GM12878 (cell line): Measurements from ENCODE around the gene LRIT3. TPM values are rescaled to one million over a fixed set of nuclear protein-coding genes. Genes with fewer than 3 reads are reported as not detected.

Experiments
- ATAC-seq: fragments of 200-7000 bp; cut with Tn5 transposase; 3 replicates; pipeline ENCODE4 v1.9.1; 2020; ENCODE audit warnings: mild to moderate bottlenecking, moderate library complexity
- BruUV-seq: library from RNA; stranded (reverse); fragments of 400-500 nt; replicated peaks from 2 replicates; lab custom pipeline; 2021; lab: Mats Ljungman, UMichigan
- CTCF ChIA-PET: fragments of 300-600 bp; sonication (Branson Sonifier 250); formaldehyde crosslinking; extraction: SDS; loops from one replicate; lab custom pipeline; 2021; ENCODE audit warnings: inconsistent platforms; lab: Yijun Ruan, JAX
- POLR2A ChIA-PET: fragments of 350-600 bp; formaldehyde crosslinking; extraction: SDS; loops from one replicate; lab custom pipeline; 2021; ENCODE audit warnings: inconsistent platforms; lab: Charles Lee
- RAD21 ChIA-PET: fragments of 300-600 bp; sonication (Branson Sonifier 250); formaldehyde crosslinking; loops from one replicate; lab custom pipeline; 2023; ENCODE audit warnings: antibody characterized with exemption; ENCODE audit not compliant: unreplicated experiment; lab: Charles Lee
- SMC1A ChIA-PET: fragments of 300-600 bp; sonication (Branson Sonifier 250); formaldehyde crosslinking; loops from one replicate; lab custom pipeline; 2023; ENCODE audit not compliant: unreplicated experiment, uncharacterized antibody; lab: Charles Lee
- DNase-seq: peaks from one replicate; pipeline ENCODE4 v3.0.0-alpha.2; 2011; ENCODE audit warnings: low read depth, low spot score
- FAIRE-seq: peaks from 3 replicates; lab custom pipeline; 2011; peaks lifted over from hg19 to GRCh38; lab: Jason Lieb, UNC
- H2AFZ ChIP-seq: 2 replicates; pipeline ENCODE4 v1.6.0; 2011; ENCODE audit warnings: low read depth, low read length, control low read depth; ENCODE audit not compliant: control insufficient read depth
- H3K27ac ChIP-seq: 2 replicates; pipeline ENCODE4 v1.5.1; 2011; ENCODE audit warnings: control low read depth; ENCODE audit not compliant: control insufficient read depth, insufficient read depth
- H3K27me3 ChIP-seq, 2 experiments: replicated peaks in 1 of 2; 2 replicates each; pipeline versions ENCODE4 v1.6.0 to v1.6.1; 2011; ENCODE audit warnings: low read length in 1 of 2; ENCODE audit not compliant: control insufficient read depth in 2 of 2, insufficient read depth in 2 of 2
- H3K36me3 ChIP-seq, 2 experiments: 2 replicates each; pipeline ENCODE4 v1.5.1; 2011; ENCODE audit warnings: low read length in 1 of 2; ENCODE audit not compliant: control insufficient read depth in 2 of 2, insufficient read depth in 2 of 2
- H3K4me1 ChIP-seq: 2 replicates; pipeline ENCODE4 v1.6.1; 2011; ENCODE audit warnings: mild to moderate bottlenecking, low read length, moderate library complexity, mixed read lengths; ENCODE audit not compliant: control insufficient read depth, insufficient read depth
- H3K4me2 ChIP-seq: 2 replicates; pipeline ENCODE4 v1.6.0; 2011; ENCODE audit warnings: control low read depth; ENCODE audit not compliant: control insufficient read depth, insufficient read depth
- H3K4me3 ChIP-seq: fragments of 200-600 bp; sonication (generic); 2 replicates; pipeline ENCODE4 v1.5.1; 2016
- H3K79me2 ChIP-seq: 2 replicates; pipeline ENCODE4 v1.6.0; 2011; ENCODE audit warnings: low read length; ENCODE audit not compliant: control insufficient read depth, insufficient read depth
- H3K9ac ChIP-seq: 2 replicates; pipeline ENCODE4 v1.8.0; 2011; ENCODE audit warnings: low read length, control low read depth, mixed read lengths; ENCODE audit not compliant: control insufficient read depth, insufficient read depth
- H3K9me3 ChIP-seq: replicated peaks from 3 replicates; pipeline ENCODE4 v1.5.1; 2011; ENCODE audit warnings: mild to moderate bottlenecking, low read length; ENCODE audit not compliant: control insufficient read depth, insufficient read depth
- H4K20me1 ChIP-seq: 2 replicates; pipeline ENCODE4 v1.6.0; 2011; ENCODE audit not compliant: control insufficient read depth, insufficient read depth
- BCL3 ChIP-seq: IDR thresholded peaks from 2 replicates; pipeline ENCODE4 v1.6.1; 2011; ENCODE audit warnings: borderline replicate concordance, low read depth, mild to moderate bottlenecking, moderate library complexity, low read length; ENCODE audit not compliant: insufficient read depth, poor library complexity, severe bottlenecking
- BCLAF1 ChIP-seq: fragments of 450-650 bp; IDR thresholded peaks from 2 replicates; pipeline ENCODE4 v1.6.1; 2017; ENCODE audit warnings: antibody characterized with exemption, mild to moderate bottlenecking, moderate library complexity
- HCFC1 ChIP-seq: fragments of 150-350 bp; IDR thresholded peaks from 2 replicates; pipeline ENCODE4 v1.6.1; 2014; ENCODE audit warnings: low read length
- NFYB ChIP-seq: IDR thresholded peaks from 2 replicates; pipeline ENCODE4 v1.6.1; 2011; ENCODE audit warnings: low read depth, mild to moderate bottlenecking, low read length, improper control_type of control experiment, moderate library complexity; ENCODE audit not compliant: insufficient read depth
- NR2C2 ChIP-seq: IDR thresholded peaks from 2 replicates; pipeline ENCODE4 v1.6.1; 2011; ENCODE audit warnings: borderline replicate concordance, low read depth; ENCODE audit not compliant: control insufficient read depth, insufficient read length
- SRF ChIP-seq, 2 experiments: IDR thresholded peaks; 2 replicates each; pipeline ENCODE4 v1.6.1; 2011; ENCODE audit warnings: low read depth in 2 of 2, low read length in 2 of 2, mild to moderate bottlenecking in 1 of 2, moderate library complexity in 1 of 2
- SUPT20H ChIP-seq: IDR thresholded peaks from 2 replicates; pipeline ENCODE4 v1.6.1; 2011; ENCODE audit warnings: low read depth, mild to moderate bottlenecking, low read length, moderate library complexity, borderline replicate concordance; ENCODE audit not compliant: control insufficient read depth
- ZBTB40 ChIP-seq: fragments of 450-650 bp; IDR thresholded peaks from 2 replicates; pipeline ENCODE4 v1.6.1; 2016; ENCODE audit warnings: mild to moderate bottlenecking, moderate library complexity, borderline replicate concordance
- ZNF592 ChIP-seq: fragments of 450-650 bp; IDR thresholded peaks from 2 replicates; pipeline ENCODE4 v1.6.1; 2017; ENCODE audit warnings: mild to moderate bottlenecking, moderate library complexity
- in situ Hi-C: fragments of 300-500 bp; cut with MboI; formaldehyde crosslinking; loops from 9 replicates; pipeline ENCODE4 v1.14.3; 2018; ENCODE audit warnings: mixed read lengths
- intact Hi-C: fragments of 100-400 bp; cut with micrococcal nuclease; formaldehyde crosslinking; loops from one replicate; pipeline ENCODE4 v1.14.2; 2022; ENCODE audit not compliant: unreplicated experiment
- polyA plus RNA-seq, 11 experiments: library from polyadenylated mRNA; depleted of rRNA in 4 of 11; unstranded in 6 of 11; stranded (reverse) in 5 of 11; fragments of >200 nt; fragmentation: Nextera tagmentation in 4 of 11; fragmentation: Illumina TruSeq in 1 of 11; extraction: Ambion mirVana in 4 of 11; extraction: Trizol in 1 of 11; gene quantifications; 1 replicate in 1 of 11; 2 replicates in 10 of 11; pipeline versions ENCODE4 v1.2.1 to v1.2.3, GENCODE V29; 2011 to 2016; ENCODE audit warnings: inconsistent platforms in 2 of 11, missing spikeins in 2 of 11, low read depth in 1 of 11
- total RNA-seq, 4 experiments: library from RNA; depleted of rRNA in 3 of 4; stranded (reverse); fragments of >200 nt in 3 of 4; fragmentation: Illumina TruSeq in 1 of 4; extraction: Trizol in 1 of 4; gene quantifications; 2 replicates each; pipeline versions ENCODE4 v1.2.1 to v1.2.3, GENCODE V29; 2013 to 2021

LRIT3 gene
- total and polyA plus RNA-seq, 10 of the 15 experiments (the other 5 are each of a cell fraction or from before 2014, with no cell fraction given), result 0.04 to 0.20 (median 0.10) TPM; not detected in 6

- TF ChIP-seq BCL3 (no peak), SUPT20H (no peak), NFYB (no peak), HCFC1 (no peak), ZNF592 (no peak), NR2C2 (no peak)
Observed at GRCh38 chr4:109887071-109887470, 39.2 kb downstream of the LRIT3 start (continued).

- Histone ChIP-seq H3K4me2 (no peak overlapping the region), H4K20me1 (no peaks in the 10 kb centered on the region), H3K27me3 (no peaks in the 10 kb centered on the region), H3K27ac (no peak overlapping the region), H3K36me3 (no peaks in the 10 kb centered on the region), H3K4me3 (no peak overlapping the region), H3K4me1 (no peaks in the 10 kb centered on the region), H3K79me2 (no peaks in the 10 kb centered on the region), H3K9me3 (no peaks in the 10 kb centered on the region), H2AFZ (no peak overlapping the region), H3K9ac (no peak overlapping the region)
- intact Hi-C loops, result no loop called here
- ChIA-PET SMC1A (interaction anchor here (1.0 kb wide), 1 partner anchor 404 kb away, joined by 3 read pairs; no protein-coding TSS in a partner anchor), POLR2A (no interaction called here), CTCF (no interaction called here), RAD21 (no interaction called here)
- BruUV-seq, result no TSS peak
- DNase-seq (no peak), ATAC-seq (no peak), FAIRE-seq (no peak)
- in situ Hi-C loops, result no loop called here
- TF ChIP-seq SRF (IDR thresholded peaks at IDR 0.05; ENCODE audit: low read depth in 2 of 2, low read length in 2 of 2) (no peak), BCLAF1 (no peak), SUPT20H (no peak), ZBTB40 (no peak)
Observed at GRCh38 chr4:109890076-109890475, 42.2 kb downstream of the LRIT3 start.
